ENCODE data around the gene RAD51B.
"Not testable (repeated sequence)": the region's sequence is repeated elsewhere in the genome, so short reads cannot be mapped to it uniquely, and the experiment has no call there.

Gene RAD51B

GRCh38 chr14:68692216-68692615 is 872.6 kb downstream of the RAD51B start:
- Histone ChIP-seq H3K27ac (peak overlapping the region in 14 of 21 experiments; percentile 0 to 88 (median 63)), H3K4me3 (no peak overlapping the region)

DNA sequence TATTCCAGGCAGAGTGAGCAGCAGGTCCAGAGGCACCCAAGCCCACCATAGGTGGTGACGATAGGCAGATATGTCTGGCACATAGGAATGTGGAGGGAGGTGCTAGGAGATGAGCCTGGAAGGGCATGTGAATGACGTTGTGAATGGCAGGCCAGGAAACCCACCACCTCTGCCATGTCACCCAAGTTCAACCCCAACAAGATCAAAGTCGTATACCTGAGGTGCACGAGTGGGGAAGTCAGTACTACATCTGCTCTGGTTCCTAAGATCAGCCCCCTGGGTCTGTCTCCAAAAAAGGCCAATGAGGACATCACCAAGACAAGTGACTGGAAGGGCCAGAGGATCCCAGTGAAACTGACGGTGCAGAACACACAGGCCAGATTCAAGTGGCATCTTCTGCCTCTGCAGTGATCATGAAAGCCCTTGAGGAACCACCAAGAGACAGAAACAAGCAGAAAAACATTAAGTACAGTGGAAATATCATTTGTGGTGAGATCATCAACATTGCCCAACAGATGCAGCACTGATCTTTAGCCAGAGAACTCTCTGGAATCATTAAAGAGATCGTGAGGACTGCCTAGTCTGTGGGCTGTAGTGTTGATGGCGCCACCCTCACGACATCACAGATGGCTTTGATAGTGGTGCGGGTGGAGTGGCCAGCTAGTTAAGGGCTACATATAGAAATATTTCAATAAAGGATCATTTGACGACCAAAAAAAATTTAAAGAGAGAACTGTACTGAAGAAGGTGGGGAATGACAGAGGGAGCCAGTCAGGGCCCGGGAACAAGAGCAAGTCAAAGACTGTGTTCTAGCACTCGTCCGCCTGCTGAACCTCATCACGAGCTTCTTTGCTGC is 873.6 kb downstream of the RAD51B start:
- Histone ChIP-seq H3K4me3 (no peak overlapping the region), H3K27ac (peak overlapping the region in 17 of 21 experiments; percentile 4 to 88 (median 63))

GRCh38 chr14:68693926-68694325 is 874.3 kb downstream of the RAD51B start:
- Histone ChIP-seq H3K4me3 (no peak overlapping the region), H3K27ac (peak overlapping the region in 18 of 21 experiments; percentile 36 to 88 (median 66))

- Histone ChIP-seq H3K4me3 (no peak overlapping the region), H3K27ac (peak overlapping the region in 20 of 21 experiments; percentile 21 to 88 (median 70))
Observed at GRCh38 chr14:68694516-68695235, 875.1 kb downstream of the RAD51B start.

- H3K27ac ChIP-seq: peak overlapping the region in 17 of 21 experiments; percentile 21 to 88 (median 70)
- no peak overlapping the region for H3K4me3 ChIP-seq
Observed at GRCh38 chr14:68695326-68695768, 875.8 kb downstream of the RAD51B start.

DNA sequence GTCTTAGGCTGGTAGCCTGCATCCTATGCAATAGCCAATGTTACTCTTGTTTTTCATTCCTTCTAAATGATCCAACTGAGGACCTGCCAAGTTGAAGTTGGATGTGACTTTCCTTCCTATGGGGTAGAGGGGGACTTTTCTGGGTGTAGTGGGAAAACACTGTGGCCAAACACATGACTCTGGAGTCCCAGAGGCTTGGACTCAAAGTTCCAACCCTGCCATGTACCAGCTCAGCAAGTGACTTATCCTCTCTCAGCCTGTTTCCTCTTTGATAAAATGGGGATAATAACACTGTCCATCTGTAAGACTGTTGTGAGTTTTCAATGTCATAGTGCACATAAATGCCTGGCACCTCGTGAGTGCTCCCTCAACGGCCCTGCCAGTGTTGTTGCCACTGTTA is 876.3 kb downstream of the RAD51B start:
- H3K27ac ChIP-seq: peak overlapping the region in 16 of 21 experiments; percentile 4 to 88 (median 51)
- H3K4me3 ChIP-seq: no peak overlapping the region

DNA sequence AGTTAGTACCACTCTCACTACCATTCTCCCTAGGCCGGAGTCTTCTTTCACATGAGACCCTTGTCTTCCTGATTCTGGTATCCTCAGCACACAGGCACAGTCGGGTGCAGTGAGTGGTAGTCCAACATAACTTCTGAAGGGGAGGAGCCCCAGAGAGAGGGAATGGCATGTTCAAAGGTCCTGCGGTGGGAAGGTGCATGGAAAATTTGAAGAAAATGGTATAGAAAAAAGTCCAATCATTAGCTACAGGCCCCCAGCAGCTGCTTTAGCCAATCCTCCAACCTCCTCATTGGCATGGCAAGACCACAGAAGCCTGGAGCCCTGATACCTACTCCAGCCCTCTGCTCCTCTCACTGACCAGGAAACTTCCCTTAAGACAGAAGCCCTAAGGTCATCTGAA is 876.7 kb downstream of the RAD51B start:
- peak overlapping the region in 15 of 21 experiments; percentile 4 to 88 (median 54) for H3K27ac ChIP-seq

DNA sequence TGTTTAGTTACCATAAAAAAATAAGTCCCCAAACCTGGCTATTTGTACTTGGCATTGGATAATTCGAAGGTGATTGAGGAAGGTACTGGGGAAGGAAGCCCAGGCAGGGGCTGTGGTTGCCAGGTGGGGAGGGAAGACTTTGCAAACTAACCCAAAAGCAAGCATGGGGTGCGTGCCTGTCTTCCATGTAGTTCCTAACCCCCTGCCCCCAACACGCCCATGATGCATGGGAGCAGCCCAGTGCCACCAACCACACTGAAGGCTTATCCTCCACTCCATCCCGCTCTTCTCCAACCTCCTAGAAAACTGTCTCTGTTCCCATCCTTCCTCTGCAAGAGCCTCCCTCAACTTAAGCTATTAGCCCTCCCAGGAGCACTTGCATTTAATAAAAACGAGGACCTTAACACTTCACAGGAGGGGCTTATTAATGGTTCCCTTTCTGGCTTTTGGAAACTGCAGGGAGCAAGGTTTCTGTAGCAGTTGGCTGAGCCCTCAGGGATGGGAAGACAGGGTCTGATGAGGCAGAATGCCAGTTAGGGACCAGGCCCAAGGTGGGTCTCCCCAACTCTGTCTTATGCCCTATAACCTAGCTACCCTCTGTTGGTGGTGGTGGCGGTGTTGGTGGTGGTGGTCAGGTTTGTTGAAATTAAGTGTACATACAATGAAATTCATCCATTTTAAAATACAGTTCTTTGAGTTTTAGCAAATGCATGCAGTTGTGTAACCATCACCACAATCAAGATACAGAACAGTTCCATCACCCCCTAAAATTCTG is 877.3 kb downstream of the RAD51B start:
- Histone ChIP-seq H3K4me3 (no peak overlapping the region), H3K27ac (peak overlapping the region in 7 of 21 experiments; percentile 4 to 88 (median 54))

More for the DNA sequence above, 876.7 kb downstream of the RAD51B start:
- no peak overlapping the region for H3K4me3 ChIP-seq

GRCh38 chr14:68698773-68699172 is 879.2 kb downstream of the RAD51B start:
- H3K4me3 ChIP-seq: not testable (repeated sequence)
- H3K27ac ChIP-seq: peak overlapping the region in 2 of 21 experiments; percentile 11 to 18

DNA sequence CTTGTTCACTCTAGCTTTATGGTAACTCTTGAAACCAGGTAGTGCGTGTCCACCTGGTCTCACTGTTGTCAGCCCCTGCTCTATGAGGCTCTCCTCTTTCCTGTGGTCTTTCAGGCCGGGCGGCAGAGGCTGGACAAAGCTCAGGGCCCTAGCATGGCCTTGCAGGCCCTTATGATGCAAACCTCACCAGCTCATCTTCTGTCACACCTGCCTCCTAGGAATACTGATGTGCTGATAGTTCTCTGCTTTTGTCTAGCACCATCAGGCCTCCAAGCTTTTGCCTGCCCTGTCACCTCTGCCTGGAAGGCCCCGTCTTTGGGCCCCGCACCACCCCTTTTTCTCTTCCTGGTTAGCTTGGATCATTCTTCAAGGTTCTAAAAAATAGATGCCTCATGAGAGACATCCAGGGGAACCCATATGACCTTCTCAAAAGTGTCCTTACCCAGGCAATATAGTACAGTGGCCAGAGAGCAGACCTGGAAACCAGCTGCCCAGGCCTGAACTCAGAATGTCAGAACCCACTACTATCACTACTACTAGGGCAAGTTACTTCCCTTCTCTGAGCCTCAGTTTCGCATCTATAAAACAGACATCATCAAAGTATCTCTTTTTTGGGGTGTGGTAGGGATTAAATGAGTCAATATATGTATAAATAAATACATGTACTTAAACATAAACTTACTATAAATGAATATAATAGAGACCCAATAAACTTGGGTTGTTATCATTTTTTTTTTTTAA is 881.6 kb downstream of the RAD51B start:
- peak overlapping the region in 3 of 21 experiments; percentile 11 to 58 (median 55) for H3K27ac ChIP-seq

GRCh38 chr14:68702135-68702534 is 882.6 kb downstream of the RAD51B start:
- H3K27ac ChIP-seq: peak overlapping the region in 8 of 21 experiments; percentile 8 to 85 (median 56)
- no peak overlapping the region for H3K4me3 ChIP-seq

More for the DNA sequence above, 881.6 kb downstream of the RAD51B start:
- no peak overlapping the region for H3K4me3 ChIP-seq

DNA sequence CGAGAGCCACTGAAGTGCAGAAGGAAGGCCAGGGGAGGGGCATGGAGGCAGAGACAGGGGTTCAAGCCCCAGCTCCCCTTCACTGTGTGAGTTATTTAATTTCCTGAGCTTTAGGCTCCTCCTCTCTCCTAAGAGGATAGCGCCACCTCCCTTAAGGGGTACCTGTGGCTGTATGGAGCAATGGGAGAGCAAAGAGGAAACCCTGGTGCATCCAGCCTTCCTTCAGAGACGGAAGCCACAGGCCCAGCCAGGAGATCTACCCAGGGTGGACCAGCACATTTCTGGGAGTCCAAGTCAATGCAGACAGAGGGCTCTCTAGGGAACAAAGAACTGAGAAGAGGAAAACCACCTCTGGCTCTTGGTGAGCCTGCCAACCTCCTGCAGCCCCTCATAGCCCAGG is 883.0 kb downstream of the RAD51B start:
- no peak overlapping the region for H3K4me3 ChIP-seq
- H3K27ac ChIP-seq: peak overlapping the region in 11 of 21 experiments; percentile 4 to 85 (median 65)

- Histone ChIP-seq H3K4me3 (no peak overlapping the region), H3K27ac (peak overlapping the region in 12 of 21 experiments; percentile 4 to 85 (median 67))
Observed at GRCh38 chr14:68703093-68703492, 883.5 kb downstream of the RAD51B start.

- Histone ChIP-seq H3K4me3 (no peak overlapping the region), H3K27ac (peak overlapping the region in 20 of 21 experiments; percentile 41 to 86 (median 71))
Observed at GRCh38 chr14:68704736-68705720, 885.4 kb downstream of the RAD51B start.

DNA sequence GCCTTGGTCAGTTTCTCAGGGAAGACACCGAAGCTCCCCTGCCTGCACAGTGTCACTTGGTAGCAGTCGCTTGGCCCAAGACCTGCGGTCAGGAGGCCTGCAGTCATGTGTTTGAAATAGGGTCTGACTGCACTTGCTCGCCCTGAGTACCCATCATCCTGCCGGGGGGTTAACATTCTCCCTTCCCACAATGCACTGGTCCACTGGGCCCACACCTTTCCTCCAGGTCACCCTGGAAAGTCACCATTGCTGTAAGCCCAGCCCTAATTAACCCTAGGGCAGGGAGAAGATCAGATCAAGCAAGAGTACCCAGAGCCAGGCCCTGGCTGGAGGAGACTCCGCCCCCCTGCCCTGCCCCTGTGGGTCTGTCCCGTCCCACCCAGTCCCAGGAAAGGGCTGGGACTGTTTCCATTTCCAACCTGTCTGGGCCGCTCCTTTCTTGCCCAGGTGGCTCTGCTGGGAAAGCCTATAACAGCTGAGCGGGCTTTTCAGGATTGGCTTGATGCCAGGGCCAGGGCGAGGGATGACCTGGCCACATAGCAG is 886.2 kb downstream of the RAD51B start:
- peak overlapping the region in 20 of 21 experiments; percentile 41 to 86 (median 71) for H3K27ac ChIP-seq
- no peak overlapping the region for H3K4me3 ChIP-seq

DNA sequence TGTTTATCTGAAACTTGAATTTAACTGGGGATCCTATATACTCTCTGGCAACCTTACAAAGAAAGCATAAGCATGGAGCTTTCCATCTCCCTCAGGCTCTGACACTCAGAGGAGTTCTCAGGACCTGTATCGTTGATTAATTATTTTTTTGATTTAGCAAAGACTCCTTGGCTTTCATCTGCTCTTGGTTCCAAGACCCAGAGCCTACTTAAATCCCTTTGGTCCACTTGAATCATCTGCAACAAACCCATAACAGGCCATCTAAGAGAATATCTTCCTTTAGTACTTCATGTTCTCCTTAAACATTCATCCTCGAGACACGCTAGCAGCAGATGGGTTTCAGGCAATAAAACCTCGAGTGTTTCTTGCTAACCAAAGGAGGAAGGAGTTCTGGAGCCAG is 887.9 kb downstream of the RAD51B start:
- Histone ChIP-seq H3K4me3 (no peak overlapping the region), H3K27ac (peak overlapping the region in 13 of 21 experiments; percentile 6 to 86 (median 76))

DNA sequence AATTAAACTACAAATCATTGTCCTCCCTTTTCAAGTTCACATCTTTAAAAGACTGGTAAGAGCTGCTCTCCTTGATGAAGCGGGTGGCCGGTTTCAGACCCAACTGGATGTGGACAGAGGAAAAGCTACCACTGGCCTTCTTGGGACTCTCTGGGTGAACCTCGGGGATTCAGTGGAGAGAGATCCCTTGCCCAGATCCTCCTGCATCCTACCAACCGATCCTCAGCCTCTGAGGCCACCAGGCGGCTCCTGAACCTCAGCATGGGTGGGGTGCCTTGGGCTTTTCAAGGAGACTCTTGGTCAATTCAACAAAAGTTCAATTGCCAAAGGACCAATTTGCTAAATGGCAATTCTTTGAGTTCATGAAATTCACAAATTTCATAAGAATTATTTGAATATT is 888.8 kb downstream of the RAD51B start:
- H3K27ac ChIP-seq: peak overlapping the region in 13 of 21 experiments; percentile 9 to 86 (median 52)

More for the DNA sequence above, 888.8 kb downstream of the RAD51B start:
- no peak overlapping the region for H3K4me3 ChIP-seq

Measured in skin epidermis (tissue), 12 donors.